Fibroblast of mammary gland (primary cell): ENCODE results near the gene FGF23.

Source experiments
- DNase-seq: peaks from one replicate; pipeline ENCODE4 v3.0.0-alpha.2; 2010; ENCODE audit warnings: low read depth
- H3K4me3 ChIP-seq: 2 replicates; pipeline ENCODE4 v1.5.1; 2011; ENCODE audit warnings: low read depth, mild to moderate bottlenecking, low read length, moderate library complexity; ENCODE audit not compliant: control insufficient read depth
- CTCF ChIP-seq: conservative IDR thresholded peaks from 2 replicates; pipeline ENCODE4 v1.5.1; 2011; ENCODE audit warnings: low read depth, low read length, inconsistent platforms; ENCODE audit not compliant: control insufficient read depth, insufficient read depth

FGF23 gene

GRCh38 chr12:4379405-4379804 lies at the start of gene FGF23:
Gene FGF23, minus strand, starts transcription at chr12:4379712. Its CDS starts 130 bp downstream, at chr12:4379582.
- peak; percentile 36 for DNase-seq
- TF ChIP-seq CTCF = no peak
- H3K4me3 ChIP-seq = no peak within 1 kb of the TSS

DNA sequence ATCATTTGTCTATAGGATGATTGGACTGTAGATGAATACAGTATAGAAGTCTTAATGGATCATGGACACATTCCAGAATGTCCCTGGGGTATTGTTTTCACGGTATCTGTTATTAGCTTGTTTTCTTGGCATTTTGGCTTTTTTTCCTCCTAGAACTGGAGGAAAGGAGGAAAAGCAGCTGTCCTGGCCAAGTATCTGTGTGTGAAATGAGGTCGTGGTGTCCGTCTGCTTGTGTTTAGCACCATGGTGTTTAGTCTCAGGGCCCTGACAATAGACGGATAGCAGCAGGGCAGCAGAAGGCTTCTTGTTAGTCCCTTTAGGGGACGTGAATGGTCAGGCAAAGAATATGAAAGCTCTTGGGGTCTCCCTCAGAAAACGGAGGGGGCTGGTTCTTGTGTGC lies 44.9 kb upstream of the FGF23 start:
- TF ChIP-seq CTCF = no peak
- no peak for DNase-seq
- no peak overlapping the region for H3K4me3 ChIP-seq

GRCh38 chr12:4423528-4424195 lies 44.1 kb upstream of the FGF23 start:
- no peak for DNase-seq
- TF ChIP-seq CTCF = no peak

DNA sequence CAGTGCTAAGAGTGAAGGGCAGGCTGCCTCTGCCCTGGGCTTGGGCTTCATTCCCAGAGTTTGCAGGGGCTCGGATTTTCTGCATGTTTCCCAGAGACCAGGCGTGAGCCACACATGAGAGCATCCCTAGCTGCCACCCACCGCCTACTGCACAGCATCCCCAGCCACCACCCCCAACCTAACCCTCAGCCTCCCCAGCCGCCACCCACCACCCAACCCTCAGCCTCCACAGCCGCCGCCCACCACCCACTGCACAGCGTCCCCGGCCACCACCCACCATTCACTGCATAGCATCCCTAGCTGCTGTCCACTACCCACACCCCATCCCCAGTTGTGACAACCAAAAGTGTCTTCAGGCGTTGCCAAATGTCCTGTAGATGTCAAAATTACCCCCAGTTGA lies 43.5 kb upstream of the FGF23 start:
- no peak for DNase-seq
- H3K4me3 ChIP-seq = no peak overlapping the region
- TF ChIP-seq CTCF = no peak

More at GRCh38 chr12:4423528-4424195, 44.1 kb upstream of the FGF23 start:
- no peak overlapping the region for H3K4me3 ChIP-seq

- TF ChIP-seq CTCF = peak; percentile 61
- DNase-seq = peak; percentile 45
- no peak overlapping the region for H3K4me3 ChIP-seq
Observed at GRCh38 chr12:4421590-4422031, 42.1 kb upstream of the FGF23 start.

- no peak for TF ChIP-seq CTCF
- no peak overlapping the region for H3K4me3 ChIP-seq
- DNase-seq = no peak
Observed at GRCh38 chr12:4420138-4420670, 40.7 kb upstream of the FGF23 start.
